A549 treated with AZD9567 at 1 μM for 4 hours (cell line): ENCODE measurements around the gene PCSK5. TPM values are rescaled to one million over a fixed set of nuclear protein-coding genes. Genes with fewer than 3 reads are reported as not detected.

Experiments used
- total RNA-seq: library from RNA; stranded (reverse); fragments of 200-300 nt; extraction: Qiagen RNA extraction; gene quantifications from 5 replicates; pipeline ENCODE4 v1.2.3, GENCODE V29; 2022; ENCODE audit not compliant: insufficient read depth

PCSK5 gene
- 0.66 to 1.4 TPM (median 1.3 TPM) in 5 replicates for total RNA-seq

GRCh38 chr9:75890472-75891276 lies at the start of gene PCSK5:
TSS of gene PCSK5 (plus strand) at chr9:75890673. CDS start at chr9:75891182, 509 bp downstream.

DNA sequence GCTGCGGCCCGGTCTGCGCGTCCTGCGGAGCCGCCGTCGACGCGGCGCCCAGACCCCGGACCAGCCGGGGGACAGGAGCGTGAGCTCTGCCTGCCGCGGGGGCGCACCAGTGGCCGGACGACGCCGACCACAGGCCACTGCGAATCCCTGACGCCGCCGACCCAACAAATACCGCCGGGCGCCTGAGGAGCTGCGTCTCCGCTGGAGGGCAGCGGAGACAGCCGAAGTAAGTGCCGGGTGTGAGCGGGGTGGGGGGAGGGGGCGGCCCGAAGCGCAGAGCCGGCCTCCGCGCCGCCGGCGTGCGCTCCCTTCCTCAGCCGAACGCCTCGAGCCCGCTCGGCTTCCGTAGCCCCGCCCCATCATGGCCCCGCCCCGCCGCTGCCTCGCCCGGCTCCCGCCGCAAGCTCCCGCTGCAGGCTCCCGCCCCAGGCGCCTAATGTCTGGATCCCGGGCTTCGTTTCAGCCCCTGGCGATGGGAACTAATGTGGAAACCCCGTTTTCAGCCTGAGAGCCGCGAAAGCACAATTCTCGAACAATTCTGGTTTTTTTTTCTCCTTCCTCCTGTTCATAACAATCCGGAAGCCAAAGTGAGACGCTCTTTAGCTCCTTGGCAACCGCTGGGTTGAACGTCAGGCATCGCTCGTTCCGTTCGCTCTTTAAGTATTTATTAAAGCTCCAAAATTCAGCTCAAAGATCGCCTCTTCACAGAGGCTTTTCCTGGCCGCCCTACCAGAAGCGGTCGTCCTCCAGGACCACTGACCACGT lies 503.9 kb downstream of the PCSK5 start, which contains the start of gene RFK:
RFK (minus strand) TSS at position 232 of the 765 bp plus-strand sequence. CDS start 255 bp downstream, outside the sequence.

